GM19043 (cell line): ENCODE data around the gene CDC6.

Experiments used
- ATAC-seq: cut with Tn5 transposase; IDR thresholded peaks from one replicate; pipeline ENCODE4 v1.9.1; 2021; ENCODE audit warnings: low read depth; ENCODE audit not compliant: unreplicated experiment

Gene CDC6

GRCh38 chr17:40320756-40321523 lies 33.3 kb downstream of the CDC6 start:
- no peak for ATAC-seq

- no peak for ATAC-seq
These were observed 33.8 kb downstream of the CDC6 start for GRCh38 chr17:40321524-40321929.

GRCh38 chr17:40321961-40322357 lies 34.3 kb downstream of the CDC6 start:
- no peak for ATAC-seq

GRCh38 chr17:40322358-40323315 lies 35.0 kb downstream of the CDC6 start:
- ATAC-seq: no peak

GRCh38 chr17:40323391-40324381 lies 36.0 kb downstream of the CDC6 start:
- ATAC-seq: no peak

- ATAC-seq: no peak
These were observed 37.7 kb downstream of the CDC6 start for GRCh38 chr17:40325156-40326013.

GRCh38 chr17:40326014-40326831 lies 38.5 kb downstream of the CDC6 start:
- ATAC-seq: no peak

GRCh38 chr17:40326832-40327199 lies 39.1 kb downstream of the CDC6 start:
- ATAC-seq: no peak

GRCh38 chr17:40327244-40327729 lies 39.6 kb downstream of the CDC6 start:
- ATAC-seq: no peak

- no peak for ATAC-seq
These were observed 40.2 kb downstream of the CDC6 start for GRCh38 chr17:40327735-40328385.

GRCh38 chr17:40328386-40328766 lies 40.7 kb downstream of the CDC6 start:
- ATAC-seq: no peak

GRCh38 chr17:40329839-40330794 lies 42.4 kb downstream of the CDC6 start:
- no peak for ATAC-seq

GRCh38 chr17:40330850-40331470 lies 43.3 kb downstream of the CDC6 start:
- no peak for ATAC-seq

- ATAC-seq: no peak
These were observed 44.3 kb downstream of the CDC6 start for GRCh38 chr17:40331743-40332641.

- ATAC-seq: no peak
These were observed 46.2 kb downstream of the CDC6 start for GRCh38 chr17:40333781-40334448.
